PFSK-1 (cell line): ENCODE results near the gene LCE1E.

ENCODE experiments used
- FOXP2 ChIP-seq: optimal IDR thresholded peaks from 2 replicates; pipeline ENCODE3; 2011; ENCODE audit warnings: borderline replicate concordance, control low read depth, inconsistent platforms; ENCODE audit not compliant: insufficient read depth; ENCODE audit errors: extremely low read length, extremely low read depth
- POLR2AphosphoS5 ChIP-seq: IDR thresholded peaks from 2 replicates; pipeline ENCODE4 v1.6.1; 2012; ENCODE audit warnings: low read depth, mild to moderate bottlenecking, control low read depth, low read length, moderate library complexity
- SIN3A ChIP-seq: IDR thresholded peaks from 2 replicates; pipeline ENCODE4 v1.6.1; 2012; ENCODE audit warnings: mild to moderate bottlenecking, low read length, moderate library complexity, borderline replicate concordance; ENCODE audit not compliant: insufficient read depth
- TAF1 ChIP-seq: IDR thresholded peaks from 2 replicates; pipeline ENCODE4 v1.6.1; 2012; ENCODE audit warnings: low read length, control low read depth, borderline replicate concordance; ENCODE audit not compliant: insufficient read depth
- TF ChIP-seq, protein P1 (sequence below), 2 experiments: IDR thresholded peaks; 2 replicates each; pipeline versions ENCODE4 v1.6.1 to v1.8.0; 2011 to 2012; ENCODE audit warnings: low read depth in 2 of 2, low read length in 2 of 2, control low read depth in 1 of 2, inconsistent platforms in 1 of 2, mild to moderate bottlenecking in 1 of 2, moderate library complexity in 1 of 2; ENCODE audit not compliant: insufficient read depth in 1 of 2

LCE1E gene

DNA sequence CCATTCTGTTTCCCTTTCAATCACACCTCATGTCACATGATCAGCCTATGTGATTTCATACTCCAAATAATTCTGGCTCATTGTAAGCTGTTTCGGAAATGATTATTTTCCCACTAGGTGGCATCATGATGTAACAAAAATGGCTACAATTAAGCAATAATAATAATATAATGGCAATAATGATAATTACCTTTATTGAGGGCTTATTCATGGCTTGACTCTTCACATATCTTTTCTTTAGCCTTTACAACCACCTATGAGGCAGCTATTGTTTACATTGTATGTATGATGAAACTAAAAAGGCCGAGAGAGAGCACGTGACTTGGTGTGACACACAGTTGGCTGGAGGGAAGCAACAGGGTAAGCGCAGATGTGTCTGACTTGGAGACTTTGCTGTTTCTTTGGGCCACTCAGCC lies 40.8 kb upstream of the LCE1E start:
- TF ChIP-seq SIN3A = no peak
- TF ChIP-seq POLR2AphosphoS5 = no peak

DNA sequence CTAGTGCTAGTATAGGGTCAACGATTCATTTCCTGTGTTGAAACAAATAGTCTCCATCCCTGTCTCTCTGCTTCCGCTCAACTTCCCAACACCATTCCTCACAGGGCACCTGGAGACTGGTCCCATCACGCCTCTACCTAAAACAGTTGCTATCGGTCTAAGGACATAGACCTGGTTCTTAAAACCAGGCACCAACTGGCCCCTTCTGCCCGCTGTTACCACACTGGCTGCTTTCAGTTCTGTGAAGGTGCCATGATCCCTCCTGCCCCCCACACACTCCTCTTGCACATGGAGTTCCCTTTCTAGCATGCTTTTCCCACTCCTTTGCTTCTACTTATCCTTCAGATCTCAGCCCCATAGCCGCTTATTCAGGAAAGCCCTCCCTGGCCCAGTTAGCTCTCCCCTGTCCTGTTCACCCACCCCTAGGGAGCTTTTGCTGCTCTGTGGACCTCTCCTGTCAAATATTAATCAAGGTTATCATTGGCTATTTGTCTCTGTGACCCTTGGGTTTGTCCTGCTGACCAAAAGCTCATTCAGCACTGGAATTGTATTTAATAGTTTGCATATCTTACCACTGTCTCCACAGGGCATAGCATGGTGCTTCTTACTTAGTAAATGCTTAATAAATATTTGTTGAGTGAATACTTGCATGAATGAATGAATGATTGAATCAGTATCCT lies 40.2 kb upstream of the LCE1E start:
- TF ChIP-seq SIN3A (no peak), FOXP2 (no peak)

DNA sequence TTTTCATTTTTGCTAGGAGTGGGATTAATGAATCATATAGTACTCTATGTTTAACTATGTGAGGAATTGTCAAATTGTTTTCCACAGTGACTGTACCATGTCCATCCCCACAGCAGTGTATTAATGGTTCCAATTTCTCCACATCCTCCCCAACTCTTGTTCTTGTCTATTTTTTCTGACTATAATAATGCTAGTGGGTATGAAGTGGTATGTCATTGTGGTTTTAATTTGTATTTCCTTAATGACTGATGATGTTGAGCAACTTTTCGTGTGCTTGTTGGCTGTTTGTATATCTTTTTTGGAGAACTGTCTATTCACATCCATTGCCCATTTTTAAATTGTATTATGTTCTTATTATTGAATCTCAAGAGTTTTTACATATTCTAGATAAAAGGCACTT lies 38.2 kb upstream of the LCE1E start:
- no peak for TF ChIP-seq SIN3A
- TF ChIP-seq, protein P1, sequence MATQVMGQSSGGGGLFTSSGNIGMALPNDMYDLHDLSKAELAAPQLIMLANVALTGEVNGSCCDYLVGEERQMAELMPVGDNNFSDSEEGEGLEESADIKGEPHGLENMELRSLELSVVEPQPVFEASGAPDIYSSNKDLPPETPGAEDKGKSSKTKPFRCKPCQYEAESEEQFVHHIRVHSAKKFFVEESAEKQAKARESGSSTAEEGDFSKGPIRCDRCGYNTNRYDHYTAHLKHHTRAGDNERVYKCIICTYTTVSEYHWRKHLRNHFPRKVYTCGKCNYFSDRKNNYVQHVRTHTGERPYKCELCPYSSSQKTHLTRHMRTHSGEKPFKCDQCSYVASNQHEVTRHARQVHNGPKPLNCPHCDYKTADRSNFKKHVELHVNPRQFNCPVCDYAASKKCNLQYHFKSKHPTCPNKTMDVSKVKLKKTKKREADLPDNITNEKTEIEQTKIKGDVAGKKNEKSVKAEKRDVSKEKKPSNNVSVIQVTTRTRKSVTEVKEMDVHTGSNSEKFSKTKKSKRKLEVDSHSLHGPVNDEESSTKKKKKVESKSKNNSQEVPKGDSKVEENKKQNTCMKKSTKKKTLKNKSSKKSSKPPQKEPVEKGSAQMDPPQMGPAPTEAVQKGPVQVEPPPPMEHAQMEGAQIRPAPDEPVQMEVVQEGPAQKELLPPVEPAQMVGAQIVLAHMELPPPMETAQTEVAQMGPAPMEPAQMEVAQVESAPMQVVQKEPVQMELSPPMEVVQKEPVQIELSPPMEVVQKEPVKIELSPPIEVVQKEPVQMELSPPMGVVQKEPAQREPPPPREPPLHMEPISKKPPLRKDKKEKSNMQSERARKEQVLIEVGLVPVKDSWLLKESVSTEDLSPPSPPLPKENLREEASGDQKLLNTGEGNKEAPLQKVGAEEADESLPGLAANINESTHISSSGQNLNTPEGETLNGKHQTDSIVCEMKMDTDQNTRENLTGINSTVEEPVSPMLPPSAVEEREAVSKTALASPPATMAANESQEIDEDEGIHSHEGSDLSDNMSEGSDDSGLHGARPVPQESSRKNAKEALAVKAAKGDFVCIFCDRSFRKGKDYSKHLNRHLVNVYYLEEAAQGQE (IDR thresholded peaks at IDR 0.05; ENCODE audit: insufficient read depth in 1 of 2, low read depth in 2 of 2, low read length in 2 of 2) = no peak
- TF ChIP-seq POLR2AphosphoS5 = no peak
- no peak for TF ChIP-seq FOXP2
- TF ChIP-seq TAF1 = no peak

DNA sequence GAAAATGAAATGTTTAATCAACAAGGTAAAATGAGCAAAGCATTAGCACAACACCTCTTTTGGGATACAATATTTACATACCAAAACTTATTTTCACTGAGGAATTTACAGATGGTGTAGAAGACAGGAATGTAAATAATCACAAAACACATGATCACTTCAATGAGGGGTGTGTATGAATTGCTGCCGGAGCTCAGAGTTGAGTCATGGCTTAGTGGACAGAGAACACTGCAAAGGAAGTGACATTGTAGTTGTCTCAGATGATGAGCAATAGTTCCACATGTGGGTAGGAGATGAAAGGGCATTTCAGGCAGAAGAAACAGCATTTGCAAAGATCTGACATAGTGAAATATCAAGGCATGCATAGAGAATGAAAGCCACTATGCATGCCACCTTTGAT lies 33.8 kb upstream of the LCE1E start:
- TF ChIP-seq SIN3A = no peak
- no peak for TF ChIP-seq FOXP2
- TF ChIP-seq TAF1 = no peak
- no peak for TF ChIP-seq POLR2AphosphoS5
- TF ChIP-seq, protein P1 (IDR thresholded peaks at IDR 0.05; ENCODE audit: insufficient read depth in 1 of 2, low read depth in 2 of 2, low read length in 2 of 2) = no peak

DNA sequence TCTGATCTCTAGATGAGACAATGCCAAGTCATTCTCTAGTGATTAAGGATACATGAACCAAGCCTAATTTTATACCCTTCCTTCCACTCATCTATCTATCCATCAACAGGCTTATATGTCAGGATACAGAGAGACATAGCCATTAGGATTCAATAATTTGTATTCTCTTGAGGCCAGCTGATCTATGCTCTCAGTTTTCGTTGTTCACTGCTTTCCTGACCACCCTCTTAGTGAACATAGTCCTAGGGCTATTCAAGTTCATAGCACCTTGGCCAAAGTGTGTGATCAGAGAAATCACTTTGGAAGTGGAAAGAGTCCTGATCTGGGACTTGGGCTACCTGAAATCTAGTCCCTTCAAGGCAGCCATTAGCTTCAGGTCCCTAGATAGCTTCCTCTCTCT lies 32.5 kb upstream of the LCE1E start:
- TF ChIP-seq SIN3A = no peak
- no peak for TF ChIP-seq TAF1
- no peak for TF ChIP-seq FOXP2
- TF ChIP-seq, protein P1 (IDR thresholded peaks at IDR 0.05; ENCODE audit: insufficient read depth in 1 of 2, low read depth in 2 of 2, low read length in 2 of 2) = no peak
- no peak for TF ChIP-seq POLR2AphosphoS5

DNA sequence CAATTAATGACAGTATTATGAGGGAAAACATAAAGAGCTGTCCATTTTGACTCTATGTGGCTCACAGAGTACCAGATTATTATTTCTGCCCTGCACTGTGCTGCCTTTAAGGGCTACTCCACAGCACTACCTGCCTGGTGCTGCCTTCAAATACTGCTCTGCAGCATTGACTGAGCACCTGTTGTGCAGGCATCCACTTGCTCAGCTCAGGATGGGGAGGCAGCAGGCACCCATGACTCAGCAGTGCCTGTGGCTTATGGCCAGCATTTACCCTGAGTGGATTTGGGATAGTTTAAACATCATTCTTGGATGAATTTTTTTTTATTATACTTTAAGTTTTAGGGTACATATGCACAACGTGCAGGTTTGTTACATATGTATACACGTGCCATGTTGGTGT lies 29.2 kb upstream of the LCE1E start:
- TF ChIP-seq TAF1 (no peak), POLR2AphosphoS5 (no peak), FOXP2 (no peak)
